Erythroblast (primary cell): Measurements from ENCODE around the gene DLX6.

Experiments used
- GATA1 ChIP-seq: IDR thresholded peaks from 2 replicates; pipeline ENCODE4 v1.6.1; 2011; ENCODE audit warnings: low read depth, mild to moderate bottlenecking, control low read depth, low read length, moderate library complexity
- POLR2A ChIP-seq: IDR thresholded peaks from 2 replicates; pipeline ENCODE4 v1.6.1; 2011; ENCODE audit warnings: mild to moderate bottlenecking, low read length

GRCh38 chr7:97009753-97010732 lies 4.7 kb downstream of the DLX6 start:
- TF ChIP-seq POLR2A (no peak), GATA1 (no peak)
